Mucosa of stomach (tissue), 1 donor: Measurements from ENCODE around the gene SH3PXD2B.
"Not testable (repeated sequence)": the region's sequence is repeated elsewhere in the genome, so short reads cannot be mapped to it uniquely, and the experiment has no call there.

Experiments
- H3K27me3 ChIP-seq: one replicate; pipeline ENCODE4 v1.7.0; 2013; ENCODE audit warnings: mild to moderate bottlenecking, low read length; ENCODE audit not compliant: control insufficient read depth, insufficient read depth
- H3K36me3 ChIP-seq: one replicate; pipeline ENCODE4 v1.7.0; 2013; ENCODE audit warnings: low read length; ENCODE audit not compliant: control insufficient read depth, insufficient read depth
- H3K4me1 ChIP-seq: one replicate; pipeline ENCODE4 v1.7.0; 2013; ENCODE audit warnings: mild to moderate bottlenecking, low read length; ENCODE audit not compliant: control insufficient read depth, insufficient read depth
- H3K4me3 ChIP-seq: one replicate; pipeline ENCODE4 v1.7.0; 2013; ENCODE audit warnings: low read length
- H3K9ac ChIP-seq: one replicate; pipeline ENCODE4 v1.7.0; 2013; ENCODE audit warnings: mild to moderate bottlenecking, low read length, moderate library complexity
- H3K9me3 ChIP-seq: one replicate; pipeline ENCODE4 v1.7.0; 2013; ENCODE audit warnings: mild to moderate bottlenecking, low read length, moderate library complexity; ENCODE audit not compliant: control insufficient read depth
- donor health status: Pancreatic carcinoma.

The SH3PXD2B gene

GRCh38 chr5:172417130-172417841 lies 37.0 kb downstream of the SH3PXD2B start:
- H3K36me3 ChIP-seq, result no peaks in the 10 kb centered on the region
- no peak overlapping the region for H3K4me3 ChIP-seq
- peak overlapping the region; percentile 14 for H3K9ac ChIP-seq
- H3K4me1 ChIP-seq, result peaks cover 42% of the 10 kb centered on the region
- no peaks in the 10 kb centered on the region for H3K27me3 ChIP-seq
- H3K9me3 ChIP-seq, result no peaks in the 10 kb centered on the region

DNA sequence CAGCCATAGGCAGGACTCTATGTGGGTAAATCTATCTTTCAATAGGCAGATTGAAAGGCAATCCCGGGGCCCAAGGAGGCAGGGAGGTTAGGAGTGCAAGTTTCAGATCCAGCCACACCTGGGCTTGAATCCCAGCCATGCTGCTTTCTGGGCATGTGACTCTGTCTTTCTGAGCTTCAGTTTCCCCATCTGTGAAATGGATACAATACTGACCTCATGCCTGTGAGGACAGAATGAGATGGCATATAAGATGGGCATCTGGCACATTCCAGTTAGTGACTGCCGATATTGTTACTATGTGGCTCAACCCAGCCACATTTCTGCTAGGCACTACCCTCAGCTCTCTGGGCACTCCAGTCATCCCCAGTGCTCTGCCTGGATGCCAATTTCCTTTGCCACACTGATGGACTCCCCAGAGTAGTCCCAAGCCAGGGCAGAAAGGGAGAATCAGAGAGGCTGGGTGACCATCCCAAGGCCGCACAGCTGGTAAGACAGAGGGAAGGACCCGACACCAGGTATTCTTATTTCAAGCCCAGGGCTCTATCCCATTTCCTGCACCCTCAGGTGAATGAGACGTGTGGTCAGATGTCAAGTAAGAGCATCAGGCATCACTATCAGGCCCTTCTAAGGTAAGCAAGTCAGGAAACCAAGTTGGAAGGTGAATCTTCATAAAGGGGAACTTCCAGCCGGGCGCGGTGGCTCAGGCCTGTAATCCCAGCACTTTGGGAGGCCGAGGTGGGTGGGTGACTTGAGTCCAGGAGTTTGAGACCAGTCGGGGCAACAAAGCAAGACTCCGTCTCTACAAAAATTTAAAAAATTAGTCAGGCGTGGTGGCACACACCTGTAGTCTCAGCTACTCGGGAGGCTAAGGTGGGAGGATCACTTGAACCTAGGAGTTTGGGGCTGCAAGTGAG lies 38.7 kb downstream of the SH3PXD2B start:
- H3K27me3 ChIP-seq, result no peaks in the 10 kb centered on the region
- H3K9me3 ChIP-seq, result no peaks in the 10 kb centered on the region
- H3K9ac ChIP-seq, result no peak overlapping the region
- H3K4me1 ChIP-seq, result peaks cover 37% of the 10 kb centered on the region
- no peaks in the 10 kb centered on the region for H3K36me3 ChIP-seq
- no peak overlapping the region for H3K4me3 ChIP-seq

DNA sequence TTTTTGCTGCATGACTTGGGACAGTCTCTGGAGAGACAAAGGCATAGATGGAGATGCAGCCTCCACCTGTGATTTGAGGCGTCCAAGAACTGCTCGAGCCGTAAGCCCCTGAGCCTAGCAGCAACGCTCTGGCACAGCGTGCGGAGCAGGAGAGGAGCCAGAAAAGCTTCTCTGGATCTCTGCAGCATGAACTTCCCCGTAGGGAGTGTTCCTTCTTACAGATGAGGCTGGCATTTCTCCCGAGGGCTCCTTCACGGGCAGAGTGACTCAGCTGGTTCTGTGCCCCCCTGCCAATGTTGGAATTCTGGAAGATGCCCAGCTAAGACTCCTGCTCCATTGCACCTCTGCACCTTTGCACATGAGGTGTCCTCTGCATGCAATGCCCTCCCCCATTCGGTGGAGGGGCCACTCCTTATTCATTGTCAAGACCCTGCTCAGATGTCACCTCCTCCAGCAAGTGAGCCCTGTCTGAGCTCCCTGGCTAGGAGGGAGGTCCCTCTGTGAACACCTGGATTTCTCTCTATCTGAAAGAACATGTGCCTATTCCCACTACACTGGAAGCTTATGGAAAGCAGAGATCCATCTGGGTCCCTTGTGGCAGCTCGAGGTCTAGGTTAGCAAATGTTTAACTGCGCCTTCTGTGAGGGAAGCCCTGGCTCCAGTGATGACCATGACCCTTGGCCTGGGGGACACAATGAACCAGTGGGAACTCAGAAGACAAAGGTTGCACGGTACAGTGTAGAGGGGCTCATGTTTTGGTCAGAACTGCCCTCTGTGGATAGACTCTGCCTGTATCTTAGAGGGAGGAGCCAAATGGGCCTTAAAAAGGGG lies 39.6 kb downstream of the SH3PXD2B start:
- H3K9me3 ChIP-seq, result no peaks in the 10 kb centered on the region
- H3K9ac ChIP-seq, result no peak overlapping the region
- no peak overlapping the region for H3K4me3 ChIP-seq
- H3K4me1 ChIP-seq, result peaks cover 28% of the 10 kb centered on the region
- H3K27me3 ChIP-seq, result no peaks in the 10 kb centered on the region
- no peaks in the 10 kb centered on the region for H3K36me3 ChIP-seq

GRCh38 chr5:172413601-172414171 lies 40.6 kb downstream of the SH3PXD2B start:
- H3K4me1 ChIP-seq, result peaks cover 17% of the 10 kb centered on the region
- no peaks in the 10 kb centered on the region for H3K27me3 ChIP-seq
- H3K36me3 ChIP-seq, result no peaks in the 10 kb centered on the region
- no peak overlapping the region for H3K4me3 ChIP-seq
- H3K9me3 ChIP-seq, result no peaks in the 10 kb centered on the region
- no peak overlapping the region for H3K9ac ChIP-seq

- no peak overlapping the region for H3K4me3 ChIP-seq
- no peaks in the 10 kb centered on the region for H3K36me3 ChIP-seq
- no peaks in the 10 kb centered on the region for H3K9me3 ChIP-seq
- no peaks in the 10 kb centered on the region for H3K27me3 ChIP-seq
- H3K4me1 ChIP-seq, result peaks cover 14% of the 10 kb centered on the region
- H3K9ac ChIP-seq, result no peak overlapping the region
These were observed 41.5 kb downstream of the SH3PXD2B start for GRCh38 chr5:172412724-172413286.

DNA sequence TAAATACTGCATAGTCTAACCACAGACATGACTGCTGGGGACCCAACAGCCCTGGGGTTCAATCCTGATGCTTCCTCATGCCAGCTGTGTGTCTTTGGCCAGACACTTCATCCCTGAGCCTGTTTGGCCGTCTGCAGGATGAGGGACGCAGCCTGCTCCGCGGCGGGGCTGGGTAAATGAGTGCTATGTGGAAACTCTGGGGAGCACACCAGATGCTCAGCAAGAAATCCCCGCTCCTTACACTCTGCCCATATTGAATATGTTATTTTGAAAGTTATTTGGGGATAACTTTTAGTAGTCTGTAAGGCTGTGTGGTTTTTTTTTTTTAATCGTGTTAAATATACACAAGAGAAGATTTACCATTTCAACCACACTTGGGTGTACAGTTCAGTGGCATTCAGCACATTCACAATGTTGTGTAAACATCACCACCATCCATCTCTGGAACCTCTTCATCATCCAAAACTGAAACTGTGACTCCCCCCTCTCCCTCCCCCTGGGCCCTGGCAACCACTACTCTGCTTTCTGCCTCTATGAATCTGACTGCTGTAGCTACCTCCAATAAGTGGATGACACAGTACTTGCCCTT lies 42.7 kb downstream of the SH3PXD2B start:
- Histone ChIP-seq H3K36me3 (no peaks in the 10 kb centered on the region), H3K4me3 (no peak overlapping the region), H3K9ac (peak overlapping the region; percentile 42), H3K27me3 (no peaks in the 10 kb centered on the region), H3K4me1 (peaks cover 14% of the 10 kb centered on the region), H3K9me3 (no peaks in the 10 kb centered on the region)

DNA sequence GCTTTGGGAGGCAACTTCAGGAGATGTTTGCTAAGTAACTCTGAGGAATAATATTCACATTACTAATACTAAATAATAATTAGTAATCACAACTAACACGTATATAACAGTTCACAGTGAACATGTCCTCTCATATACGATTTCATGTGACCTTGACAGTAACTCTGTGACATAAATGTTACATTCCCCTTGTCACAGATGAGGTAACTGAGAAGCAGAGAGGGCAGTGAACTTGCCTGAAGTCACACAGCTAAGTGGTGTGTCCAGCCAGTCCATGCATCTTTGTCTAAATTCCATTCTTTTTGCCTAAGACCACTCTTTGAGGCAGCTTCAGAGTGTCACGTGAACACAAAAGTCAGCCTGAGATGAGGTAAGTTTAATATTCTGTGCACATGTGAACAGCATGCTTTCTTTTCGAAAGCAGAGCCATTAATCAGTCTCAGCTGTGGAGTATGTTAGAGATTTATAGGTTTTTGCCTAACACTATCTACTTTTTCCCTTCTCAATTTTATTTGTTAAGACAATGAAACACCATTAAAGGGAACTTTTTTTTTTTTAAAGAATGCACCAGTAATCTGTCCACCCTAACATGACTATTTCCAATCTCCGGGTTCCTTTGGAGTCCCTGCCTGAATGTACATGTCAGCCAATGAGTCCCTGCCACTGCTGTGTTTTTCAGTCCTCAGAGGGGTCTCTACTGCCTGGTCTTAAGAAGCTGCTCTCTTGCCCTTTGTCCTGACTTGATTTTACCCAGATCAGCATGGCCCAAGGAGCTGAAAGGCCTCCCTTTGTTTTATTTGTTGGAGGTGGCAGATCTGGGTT lies 43.5 kb downstream of the SH3PXD2B start:
- peak overlapping the region; percentile 42 for H3K9ac ChIP-seq
- H3K36me3 ChIP-seq, result no peaks in the 10 kb centered on the region
- peaks cover 14% of the 10 kb centered on the region for H3K4me1 ChIP-seq
- no peaks in the 10 kb centered on the region for H3K9me3 ChIP-seq
- no peaks in the 10 kb centered on the region for H3K27me3 ChIP-seq
- H3K4me3 ChIP-seq, result no peak overlapping the region

DNA sequence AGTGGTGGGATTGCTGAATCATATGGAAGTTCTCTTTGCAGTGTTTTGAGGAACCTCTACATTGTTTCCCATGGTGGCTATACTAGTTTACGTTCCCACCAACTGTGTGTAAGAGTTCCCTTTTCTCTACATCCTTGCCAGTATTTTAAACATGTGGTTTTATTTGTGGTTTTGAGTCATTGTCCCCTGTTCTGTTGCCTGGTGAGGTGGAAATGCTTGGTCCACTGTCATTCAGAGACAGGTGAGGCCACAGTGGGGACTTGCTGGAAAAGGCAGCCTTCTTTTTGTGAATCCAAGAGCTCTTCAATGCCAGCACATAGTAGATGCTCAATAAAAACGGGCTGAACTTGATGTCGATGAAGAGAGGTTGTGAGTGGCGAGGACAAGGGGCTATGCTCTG lies 44.2 kb downstream of the SH3PXD2B start:
- peaks cover 14% of the 10 kb centered on the region for H3K4me1 ChIP-seq
- H3K36me3 ChIP-seq, result peaks cover 3% of the 10 kb centered on the region

GRCh38 chr5:172409477-172409876 lies 44.8 kb downstream of the SH3PXD2B start:
- not testable (repeated sequence) for H3K36me3 ChIP-seq, H3K9me3 ChIP-seq, H3K9ac ChIP-seq, H3K4me3 ChIP-seq, H3K27me3 ChIP-seq
- H3K4me1 ChIP-seq, result peaks cover 14% of the 10 kb centered on the region

More for the DNA sequence above, 44.2 kb downstream of the SH3PXD2B start:
- Histone ChIP-seq H3K27me3 (no peaks in the 10 kb centered on the region), H3K4me3 (no peak overlapping the region), H3K9ac (no peak overlapping the region), H3K9me3 (no peaks in the 10 kb centered on the region)

GRCh38 chr5:172407822-172408221 lies 46.5 kb downstream of the SH3PXD2B start:
- H3K4me1 ChIP-seq, result peaks cover 8% of the 10 kb centered on the region

More at GRCh38 chr5:172407822-172408221, 46.5 kb downstream of the SH3PXD2B start:
- Histone ChIP-seq H3K9me3 (no peaks in the 10 kb centered on the region), H3K4me3 (no peak overlapping the region), H3K27me3 (no peaks in the 10 kb centered on the region), H3K9ac (no peak overlapping the region), H3K36me3 (peaks cover 4% of the 10 kb centered on the region)
